IPS-11a (cell line): ENCODE data around the gene MOG.

ENCODE experiments used
- H3K4me3 ChIP-seq: one replicate; pipeline ENCODE4 v1.5.1; 2013; ENCODE audit warnings: low read depth, low read length, control low read depth

MOG gene

GRCh38 chr6:29675561-29675960 is 18.7 kb downstream of the MOG start:
- H3K4me3 ChIP-seq = no peak overlapping the region

- no peak overlapping the region for H3K4me3 ChIP-seq
Observed at GRCh38 chr6:29676981-29677601, 20.2 kb downstream of the MOG start.

GRCh38 chr6:29678114-29678513 is 21.2 kb downstream of the MOG start:
- H3K4me3 ChIP-seq = no peak overlapping the region

GRCh38 chr6:29679962-29680361 is 23.1 kb downstream of the MOG start:
- H3K4me3 ChIP-seq = no peak overlapping the region

GRCh38 chr6:29680416-29680815 is 23.5 kb downstream of the MOG start:
- H3K4me3 ChIP-seq = no peak overlapping the region

GRCh38 chr6:29680904-29681303 is 24.0 kb downstream of the MOG start, which contains the start of gene ZFP57:
Gene ZFP57, minus strand, starts transcription at chr6:29681152. Its CDS starts 4,149 bp downstream, at chr6:29677003.
- no peak within 1 kb of the TSS for H3K4me3 ChIP-seq

GRCh38 chr6:29681811-29682210 is 24.9 kb downstream of the MOG start:
- H3K4me3 ChIP-seq = no peak overlapping the region

GRCh38 chr6:29685718-29686326 is 28.9 kb downstream of the MOG start:
- no peak overlapping the region for H3K4me3 ChIP-seq

GRCh38 chr6:29694637-29695036 is 37.7 kb downstream of the MOG start:
- no peak overlapping the region for H3K4me3 ChIP-seq

GRCh38 chr6:29696147-29697125 is 39.5 kb downstream of the MOG start:
- H3K4me3 ChIP-seq = no peak overlapping the region

GRCh38 chr6:29702519-29703103 is 45.7 kb downstream of the MOG start:
- H3K4me3 ChIP-seq = no peak overlapping the region

- H3K4me3 ChIP-seq = no peak overlapping the region
Observed at GRCh38 chr6:29705389-29706231, 48.7 kb downstream of the MOG start.

- H3K4me3 ChIP-seq = no peak overlapping the region
Observed at GRCh38 chr6:29708432-29709179, 51.7 kb downstream of the MOG start.

- no peak overlapping the region for H3K4me3 ChIP-seq
Observed at GRCh38 chr6:29709188-29709587, 52.3 kb downstream of the MOG start.

GRCh38 chr6:29710281-29710941 is 53.5 kb downstream of the MOG start:
- no peak overlapping the region for H3K4me3 ChIP-seq

- H3K4me3 ChIP-seq = no peak overlapping the region
Observed at GRCh38 chr6:29720863-29721262, 64.0 kb downstream of the MOG start.
